MCF 10A (cell line): ENCODE results near the gene FPR2. TPM values are rescaled to one million over a fixed set of nuclear protein-coding genes. Genes with fewer than 3 reads are reported as not detected.
"Not testable (repeated sequence)": the region's sequence is repeated elsewhere in the genome, so short reads cannot be mapped to it uniquely, and the experiment has no call there.

Experiments used
- BruUV-seq: library from RNA; stranded (reverse); fragments of 400-500 nt; replicated peaks from 2 replicates; lab custom pipeline; 2021; lab: Mats Ljungman, UMichigan
- CTCF ChIA-PET: fragments of 300-600 bp; sonication (Branson Sonifier 250); formaldehyde crosslinking; extraction: SDS; loops from one replicate; lab custom pipeline; 2021; ENCODE audit warnings: antibody characterized with exemption, inconsistent platforms; lab: Yijun Ruan, JAX
- POLR2A ChIA-PET: fragments of 300-600, 350-650 bp; sonication (Branson Sonifier 250); formaldehyde crosslinking; extraction: SDS; loops from one replicate; lab custom pipeline; 2020; ENCODE audit warnings: antibody characterized with exemption, inconsistent platforms; lab: Yijun Ruan, JAX
- DNase-seq: peaks from one replicate; pipeline ENCODE4 v3.0.0-alpha.2; 2018; ENCODE audit not compliant: unreplicated experiment
- H3K27ac Mint-ChIP-seq: one replicate; pipeline ENCODE4 v1.8.0; 2022; ENCODE audit warnings: mild to moderate bottlenecking, low read depth, mixed read lengths; ENCODE audit not compliant: unreplicated experiment
- H3K27me3 Mint-ChIP-seq: one replicate; pipeline ENCODE4 v1.8.0; 2022; ENCODE audit warnings: mixed read lengths; ENCODE audit not compliant: insufficient read depth, unreplicated experiment
- H3K36me3 Mint-ChIP-seq: one replicate; pipeline ENCODE4 v1.8.0; 2022; ENCODE audit warnings: mild to moderate bottlenecking, moderate library complexity, mixed read lengths; ENCODE audit not compliant: insufficient read depth, unreplicated experiment
- H3K4me1 Mint-ChIP-seq: one replicate; pipeline ENCODE4 v1.8.0; 2022; ENCODE audit warnings: mixed read lengths; ENCODE audit not compliant: insufficient read depth, unreplicated experiment
- H3K4me3 Mint-ChIP-seq: one replicate; pipeline ENCODE4 v1.8.0; 2022; ENCODE audit warnings: mild to moderate bottlenecking, moderate library complexity, mixed read lengths; ENCODE audit not compliant: unreplicated experiment
- H3K9me3 Mint-ChIP-seq: one replicate; pipeline ENCODE4 v1.8.0; 2022; ENCODE audit warnings: mixed read lengths; ENCODE audit not compliant: unreplicated experiment
- intact Hi-C: fragments of 100-400 bp; cut with micrococcal nuclease; formaldehyde crosslinking; loops from 2 replicates; pipeline ENCODE4 v1.14.1; 2022
- total RNA-seq: library from RNA; stranded (reverse); gene quantifications from 2 replicates; pipeline ENCODE4 v1.2.3, GENCODE V29; 2022
- TF ChIP-seq, protein P1 (sequence below): fragments of 200-600 bp; IDR thresholded peaks from one replicate; pipeline ENCODE4 v1.8.0; 2022; ENCODE audit warnings: antibody characterized with exemption, mild to moderate bottlenecking; ENCODE audit not compliant: unreplicated experiment

The FPR2 gene
- total RNA-seq, 1 experiment from 2014 or later: not detected

- BruUV-seq: no TSS peak
- H3K4me1 Mint-ChIP-seq: peaks cover 30% of the 10 kb centered on the region
- no peak overlapping the region for H3K4me3 Mint-ChIP-seq
- no peaks in the 10 kb centered on the region for H3K27me3 Mint-ChIP-seq
- no peak overlapping the region for H3K27ac Mint-ChIP-seq
- intact Hi-C loops: no loop called here
- ChIA-PET CTCF (no interaction called here), POLR2A (no interaction called here)
- DNase-seq: no peak
- TF ChIP-seq, protein P1, sequence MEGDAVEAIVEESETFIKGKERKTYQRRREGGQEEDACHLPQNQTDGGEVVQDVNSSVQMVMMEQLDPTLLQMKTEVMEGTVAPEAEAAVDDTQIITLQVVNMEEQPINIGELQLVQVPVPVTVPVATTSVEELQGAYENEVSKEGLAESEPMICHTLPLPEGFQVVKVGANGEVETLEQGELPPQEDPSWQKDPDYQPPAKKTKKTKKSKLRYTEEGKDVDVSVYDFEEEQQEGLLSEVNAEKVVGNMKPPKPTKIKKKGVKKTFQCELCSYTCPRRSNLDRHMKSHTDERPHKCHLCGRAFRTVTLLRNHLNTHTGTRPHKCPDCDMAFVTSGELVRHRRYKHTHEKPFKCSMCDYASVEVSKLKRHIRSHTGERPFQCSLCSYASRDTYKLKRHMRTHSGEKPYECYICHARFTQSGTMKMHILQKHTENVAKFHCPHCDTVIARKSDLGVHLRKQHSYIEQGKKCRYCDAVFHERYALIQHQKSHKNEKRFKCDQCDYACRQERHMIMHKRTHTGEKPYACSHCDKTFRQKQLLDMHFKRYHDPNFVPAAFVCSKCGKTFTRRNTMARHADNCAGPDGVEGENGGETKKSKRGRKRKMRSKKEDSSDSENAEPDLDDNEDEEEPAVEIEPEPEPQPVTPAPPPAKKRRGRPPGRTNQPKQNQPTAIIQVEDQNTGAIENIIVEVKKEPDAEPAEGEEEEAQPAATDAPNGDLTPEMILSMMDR: no peak
- no peaks in the 10 kb centered on the region for H3K9me3 Mint-ChIP-seq
- no peaks in the 10 kb centered on the region for H3K36me3 Mint-ChIP-seq
Measured at GRCh38 chr19:51803967-51804366, 43.0 kb downstream of the FPR2 start.

DNA sequence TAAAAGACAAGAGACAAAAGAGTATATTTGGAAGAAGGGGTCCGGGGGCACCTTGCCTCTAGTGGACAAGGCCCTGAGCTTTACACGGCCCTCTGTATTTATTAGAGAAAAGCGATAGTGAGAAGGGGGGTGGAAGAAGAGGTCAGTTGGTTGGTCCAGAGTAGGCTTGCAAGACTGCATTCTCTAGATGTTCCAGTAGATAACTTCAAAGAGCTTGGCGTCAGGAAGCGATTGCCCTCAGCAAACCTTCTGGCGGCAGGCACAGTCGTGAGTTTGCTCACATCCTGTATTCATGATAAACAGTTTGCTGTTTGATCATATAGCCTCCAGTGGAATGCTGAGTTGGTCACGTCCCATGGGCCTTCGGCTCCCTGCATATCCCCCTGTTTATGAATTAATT lies 43.8 kb downstream of the FPR2 start:
- H3K27ac Mint-ChIP-seq, POLR2A ChIA-PET, DNase-seq, H3K27me3 Mint-ChIP-seq, BruUV-seq, H3K36me3 Mint-ChIP-seq, H3K9me3 Mint-ChIP-seq, intact Hi-C loops, H3K4me3 Mint-ChIP-seq: not testable (repeated sequence)
- CTCF ChIA-PET: interaction anchor here (0.6 kb wide), 1 partner anchor 543 kb away, joined by 3 read pairs; no protein-coding TSS in a partner anchor
- H3K4me1 Mint-ChIP-seq: peaks cover 27% of the 10 kb centered on the region

- peaks cover 27% of the 10 kb centered on the region for H3K4me1 Mint-ChIP-seq
- intact Hi-C loops: not testable (repeated sequence)
Measured at GRCh38 chr19:51805396-51805795, 44.4 kb downstream of the FPR2 start.

DNA sequence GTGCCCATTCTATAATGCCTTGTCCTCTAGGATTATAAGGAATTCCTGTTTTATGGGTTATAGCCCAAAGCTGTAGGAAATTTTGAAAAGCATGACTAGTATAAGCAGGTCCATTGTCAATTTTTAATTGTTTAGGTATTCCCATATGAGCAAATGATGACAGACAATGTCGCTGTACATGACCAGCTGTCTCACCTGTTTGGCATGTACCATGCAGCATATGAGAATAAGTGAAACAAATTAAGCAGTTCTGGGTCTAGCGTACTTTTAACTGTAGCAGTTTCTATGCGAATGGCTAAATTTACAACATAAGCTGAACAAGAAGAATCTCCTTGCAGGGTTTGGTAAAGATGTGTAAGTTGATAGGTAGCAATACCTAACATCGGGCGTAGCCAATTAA lies 45.6 kb downstream of the FPR2 start:
- peaks cover 29% of the 10 kb centered on the region for H3K4me1 Mint-ChIP-seq
- ChIA-PET POLR2A (interaction anchor here (0.9 kb wide), 1 partner anchor 22 kb away, joined by 4 read pairs; no protein-coding TSS in a partner anchor), CTCF (interaction anchor here (0.6 to 1.4 kb wide), 5 partner anchors 10 to 208 kb away, joined by 3 to 5 read pairs (median 3); no protein-coding TSS in a partner anchor)
- DNase-seq, intact Hi-C loops, H3K27me3 Mint-ChIP-seq, H3K9me3 Mint-ChIP-seq, BruUV-seq, H3K4me3 Mint-ChIP-seq, H3K27ac Mint-ChIP-seq, H3K36me3 Mint-ChIP-seq: not testable (repeated sequence)

More at GRCh38 chr19:51805396-51805795, 44.4 kb downstream of the FPR2 start:
- H3K27me3 Mint-ChIP-seq, H3K36me3 Mint-ChIP-seq, DNase-seq, BruUV-seq, H3K9me3 Mint-ChIP-seq, CTCF ChIA-PET, POLR2A ChIA-PET, H3K4me3 Mint-ChIP-seq, H3K27ac Mint-ChIP-seq: not testable (repeated sequence)

- POLR2A ChIA-PET: interaction anchor here (0.7 to 0.9 kb wide), 2 partner anchors 22 to 390 kb away, joined by 3 to 4 read pairs; no protein-coding TSS in a partner anchor
- intact Hi-C loops: no loop called here
- BruUV-seq: no TSS peak
- TF ChIP-seq, protein P1: no peak
- no peak for DNase-seq
- H3K27me3 Mint-ChIP-seq: no peaks in the 10 kb centered on the region
- H3K4me1 Mint-ChIP-seq: peaks cover 29% of the 10 kb centered on the region
- CTCF ChIA-PET: interaction anchor here (0.6 to 2.7 kb wide), 8 partner anchors 11 to 208 kb away, joined by 3 to 18 read pairs (median 4); no protein-coding TSS in a partner anchor
- H3K36me3 Mint-ChIP-seq: no peaks in the 10 kb centered on the region
- H3K9me3 Mint-ChIP-seq: no peaks in the 10 kb centered on the region
- no peak overlapping the region for H3K27ac Mint-ChIP-seq
- no peak overlapping the region for H3K4me3 Mint-ChIP-seq
Measured at GRCh38 chr19:51807111-51807701, 46.2 kb downstream of the FPR2 start.
